GM21825 (cell line): ENCODE results near the gene RASAL2.

Source experiments
- ATAC-seq: cut with Tn5 transposase; IDR thresholded peaks from one replicate; pipeline ENCODE4 v1.9.1; 2021; ENCODE audit warnings: mild to moderate bottlenecking, moderate library complexity; ENCODE audit not compliant: unreplicated experiment

RASAL2 gene

GRCh38 chr1:178093951-178094738 is at the start of gene RASAL2:
Gene RASAL2, plus strand, starts transcription at chr1:178094104. Its CDS starts 389 bp downstream, at chr1:178094493.
- peak; percentile 39 for ATAC-seq

GRCh38 chr1:178046591-178047270 is 47.2 kb upstream of the RASAL2 start:
- ATAC-seq, result no peak

GRCh38 chr1:178047403-178048093 is 46.4 kb upstream of the RASAL2 start:
- no peak for ATAC-seq

DNA sequence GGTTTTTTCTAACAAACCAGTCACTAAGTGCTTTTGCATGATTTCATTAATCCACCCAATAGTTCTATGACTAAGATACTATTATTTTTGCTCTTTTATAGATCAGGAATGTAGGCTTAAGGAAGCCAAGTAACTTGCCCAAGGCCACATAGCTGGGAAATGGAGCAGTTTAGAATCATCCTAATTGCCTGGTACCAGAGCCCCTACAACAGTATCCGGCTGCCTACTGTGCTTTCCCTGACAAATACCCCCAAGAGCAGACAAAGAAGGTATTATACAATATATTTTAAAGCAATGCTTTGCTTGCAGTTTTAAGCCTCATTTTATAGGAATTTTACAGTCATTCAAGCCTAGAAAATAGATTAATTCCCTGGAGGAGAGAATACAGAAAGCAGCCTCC is 45.5 kb upstream of the RASAL2 start:
- no peak for ATAC-seq

DNA sequence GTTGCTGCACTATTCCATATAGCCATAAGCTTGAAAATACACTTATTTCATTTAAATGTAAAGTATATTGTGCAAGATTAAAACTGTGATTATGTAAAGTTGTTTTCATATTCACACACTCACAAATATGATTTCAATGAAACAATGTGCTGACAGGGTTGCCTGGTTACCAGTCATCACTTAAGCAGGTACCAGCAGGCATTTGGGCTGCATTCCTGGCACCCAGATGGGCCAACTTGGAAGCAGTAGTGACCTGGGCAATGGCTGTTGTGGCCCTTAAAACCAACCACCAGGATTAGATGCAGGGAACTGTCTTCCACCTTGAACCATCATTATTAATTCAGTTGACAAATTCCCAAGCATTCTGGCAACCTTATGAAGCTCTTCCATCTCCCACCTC is 45.0 kb upstream of the RASAL2 start:
- ATAC-seq, result no peak

- no peak for ATAC-seq
Observed at GRCh38 chr1:178050084-178050483, 43.8 kb upstream of the RASAL2 start.

GRCh38 chr1:178051071-178051470 is 42.8 kb upstream of the RASAL2 start:
- no peak for ATAC-seq

- no peak for ATAC-seq
Observed at GRCh38 chr1:178052650-178053461, 41.0 kb upstream of the RASAL2 start.

GRCh38 chr1:178055093-178055492 is 38.8 kb upstream of the RASAL2 start:
- no peak for ATAC-seq

GRCh38 chr1:178055779-178056471 is 38.0 kb upstream of the RASAL2 start:
- peak; percentile 92 for ATAC-seq

GRCh38 chr1:178057141-178057765 is 36.7 kb upstream of the RASAL2 start:
- ATAC-seq, result no peak

- no peak for ATAC-seq
Observed at GRCh38 chr1:178057912-178058534, 35.9 kb upstream of the RASAL2 start.

DNA sequence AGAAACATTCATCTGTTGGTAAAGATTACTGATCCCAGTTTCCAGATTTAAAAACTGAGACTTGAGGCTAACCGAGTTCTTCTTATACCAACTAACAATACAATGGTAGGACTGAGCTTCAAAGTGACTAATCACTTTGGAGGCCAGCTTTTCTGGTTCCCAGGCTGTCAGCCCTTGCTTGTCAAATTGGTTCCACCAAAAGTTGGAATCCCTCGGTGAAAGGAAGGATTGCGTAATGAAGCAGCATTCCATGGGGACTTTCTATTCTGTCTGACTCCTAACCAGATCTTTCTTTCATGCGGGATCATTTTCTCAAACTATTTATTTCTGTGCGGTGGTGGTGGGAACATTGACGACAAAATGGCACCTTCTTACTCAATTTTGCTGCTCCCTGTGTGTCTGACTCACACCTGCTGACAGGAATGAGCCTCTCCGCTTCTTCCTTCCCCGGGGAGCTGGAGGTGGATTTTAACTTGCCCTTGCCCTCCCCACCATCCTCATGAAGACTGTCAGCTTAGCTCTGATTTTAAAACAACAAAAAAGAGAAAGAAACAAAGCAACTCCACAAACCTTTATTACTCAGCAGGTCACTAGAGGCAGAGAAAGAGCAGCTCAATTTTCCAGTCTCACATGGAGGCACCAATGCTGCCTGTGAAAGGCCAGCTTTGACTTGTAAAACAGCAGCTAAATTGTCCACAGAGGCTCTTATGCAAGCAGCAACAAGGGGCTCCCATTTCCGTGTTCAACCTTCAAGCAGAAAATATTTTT is 32.9 kb upstream of the RASAL2 start:
- no peak for ATAC-seq

- ATAC-seq, result no peak
Observed at GRCh38 chr1:178061620-178062019, 32.3 kb upstream of the RASAL2 start.

DNA sequence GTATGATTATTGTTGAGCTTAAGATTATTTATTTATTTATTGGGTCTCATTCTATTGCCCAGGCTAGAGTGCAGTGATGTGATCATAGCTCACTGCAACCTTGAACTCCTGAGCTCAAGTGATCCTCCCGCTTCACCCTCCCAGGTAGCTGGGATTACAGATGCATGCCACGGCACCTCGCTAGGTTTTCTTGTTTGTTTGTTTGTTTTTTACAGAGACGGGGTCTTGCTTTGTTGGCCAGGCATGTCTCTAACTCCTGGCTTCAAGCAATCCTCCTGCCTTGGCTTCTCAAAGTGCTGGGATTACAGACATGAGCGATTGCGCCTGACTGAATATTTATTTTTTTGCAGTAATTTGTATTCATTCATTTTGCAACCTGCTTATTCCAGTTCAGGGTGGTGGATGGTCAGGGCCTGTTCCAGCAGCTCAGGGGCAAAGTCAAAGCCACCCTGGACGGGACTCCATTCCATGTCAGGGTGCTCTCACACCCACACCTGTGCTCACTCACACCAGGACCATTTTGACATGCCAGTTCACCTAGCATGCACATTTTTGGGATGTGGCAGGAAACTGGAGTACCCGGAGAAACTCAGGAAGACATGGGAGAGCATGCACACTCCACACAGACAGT is 29.6 kb upstream of the RASAL2 start:
- ATAC-seq, result no peak

DNA sequence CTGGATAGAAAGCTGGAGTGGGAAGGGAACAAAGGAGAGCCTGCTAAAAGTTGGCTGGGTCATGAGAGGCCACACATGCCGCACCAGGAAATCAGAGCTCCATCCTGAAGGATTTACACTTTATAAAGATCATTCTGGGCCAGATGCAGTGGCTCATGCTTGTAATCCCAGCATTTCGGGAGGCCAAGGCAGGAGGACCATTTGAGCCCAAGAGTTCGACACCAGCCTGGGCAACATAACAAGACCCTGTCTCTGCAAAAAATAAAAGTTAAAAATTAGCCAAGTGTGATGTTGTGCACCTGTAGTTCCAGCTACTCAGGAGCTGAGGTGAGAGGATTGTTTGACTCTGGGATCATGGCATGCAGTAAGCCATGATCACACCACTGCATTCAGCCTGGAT is 28.7 kb upstream of the RASAL2 start:
- ATAC-seq, result no peak

GRCh38 chr1:178066296-178066907 is 27.5 kb upstream of the RASAL2 start:
- no peak for ATAC-seq
